Osteocyte (in vitro differentiated cells): Measurements from ENCODE around the gene SSH3. TPM values are rescaled to one million over a fixed set of nuclear protein-coding genes. Genes with fewer than 3 reads are reported as not detected.

Experiments used
- DNase-seq: peaks from one replicate; pipeline ENCODE4 v3.0.0; 2021; ENCODE audit warnings: mixed read lengths; ENCODE audit not compliant: unreplicated experiment; ENCODE audit errors: extremely low spot score
- H3K27ac Mint-ChIP-seq: one replicate; pipeline ENCODE4 v1.8.0; 2021; ENCODE audit warnings: mild to moderate bottlenecking, mixed read lengths; ENCODE audit not compliant: unreplicated experiment
- H3K27me3 Mint-ChIP-seq: one replicate; pipeline ENCODE4 v1.8.0; 2021; ENCODE audit warnings: mixed read lengths; ENCODE audit not compliant: unreplicated experiment
- H3K36me3 Mint-ChIP-seq: one replicate; pipeline ENCODE4 v1.8.0; 2021; ENCODE audit warnings: mixed read lengths; ENCODE audit not compliant: unreplicated experiment
- H3K4me1 Mint-ChIP-seq: one replicate; pipeline ENCODE4 v1.8.0; 2021; ENCODE audit warnings: mixed read lengths; ENCODE audit not compliant: unreplicated experiment
- H3K4me3 Mint-ChIP-seq: one replicate; pipeline ENCODE4 v1.8.0; 2021; ENCODE audit warnings: mild to moderate bottlenecking, moderate library complexity, mixed read lengths; ENCODE audit not compliant: unreplicated experiment
- H3K9me3 Mint-ChIP-seq: one replicate; pipeline ENCODE4 v1.8.0; 2021; ENCODE audit warnings: mixed read lengths; ENCODE audit not compliant: unreplicated experiment
- total RNA-seq: library from RNA; stranded (reverse); gene quantifications from 2 replicates; pipeline ENCODE4 v1.2.1, GENCODE V29; 2021
- TF ChIP-seq, protein P1 (sequence below): fragments of 200-600 bp; sonication (generic); IDR thresholded peaks from 2 replicates; pipeline ENCODE4 v1.5.0; 2021; ENCODE audit warnings: antibody characterized with exemption, mild to moderate bottlenecking, moderate library complexity

SSH3 gene
- total RNA-seq, 1 donor from 2014 or later = 28.6 TPM

DNA sequence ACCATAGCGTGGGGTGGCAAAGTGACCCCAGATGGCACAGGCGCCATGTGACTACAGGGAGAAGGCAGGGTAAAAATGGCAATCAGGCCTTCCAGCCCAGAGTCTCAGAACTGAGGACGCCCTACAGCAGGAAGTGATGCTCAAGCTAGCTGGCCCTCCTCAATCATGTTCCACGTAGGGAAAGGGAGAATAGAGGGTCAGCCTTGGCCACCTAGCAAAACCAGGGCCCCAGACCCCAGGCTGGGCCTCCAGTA is 15.2 kb upstream of the SSH3 start:
- Mint-ChIP-seq H3K9me3 (no peaks in the 10 kb centered on the region), H3K27ac (peak overlapping the region; percentile 93), H3K4me3 (peak overlapping the region; percentile 76), H3K36me3 (peaks cover 5% of the 10 kb centered on the region), H3K4me1 (peaks cover 35% of the 10 kb centered on the region), H3K27me3 (no peaks in the 10 kb centered on the region)
- TF ChIP-seq, protein P1, sequence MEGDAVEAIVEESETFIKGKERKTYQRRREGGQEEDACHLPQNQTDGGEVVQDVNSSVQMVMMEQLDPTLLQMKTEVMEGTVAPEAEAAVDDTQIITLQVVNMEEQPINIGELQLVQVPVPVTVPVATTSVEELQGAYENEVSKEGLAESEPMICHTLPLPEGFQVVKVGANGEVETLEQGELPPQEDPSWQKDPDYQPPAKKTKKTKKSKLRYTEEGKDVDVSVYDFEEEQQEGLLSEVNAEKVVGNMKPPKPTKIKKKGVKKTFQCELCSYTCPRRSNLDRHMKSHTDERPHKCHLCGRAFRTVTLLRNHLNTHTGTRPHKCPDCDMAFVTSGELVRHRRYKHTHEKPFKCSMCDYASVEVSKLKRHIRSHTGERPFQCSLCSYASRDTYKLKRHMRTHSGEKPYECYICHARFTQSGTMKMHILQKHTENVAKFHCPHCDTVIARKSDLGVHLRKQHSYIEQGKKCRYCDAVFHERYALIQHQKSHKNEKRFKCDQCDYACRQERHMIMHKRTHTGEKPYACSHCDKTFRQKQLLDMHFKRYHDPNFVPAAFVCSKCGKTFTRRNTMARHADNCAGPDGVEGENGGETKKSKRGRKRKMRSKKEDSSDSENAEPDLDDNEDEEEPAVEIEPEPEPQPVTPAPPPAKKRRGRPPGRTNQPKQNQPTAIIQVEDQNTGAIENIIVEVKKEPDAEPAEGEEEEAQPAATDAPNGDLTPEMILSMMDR = no peak
- DNase-seq = no peak

DNA sequence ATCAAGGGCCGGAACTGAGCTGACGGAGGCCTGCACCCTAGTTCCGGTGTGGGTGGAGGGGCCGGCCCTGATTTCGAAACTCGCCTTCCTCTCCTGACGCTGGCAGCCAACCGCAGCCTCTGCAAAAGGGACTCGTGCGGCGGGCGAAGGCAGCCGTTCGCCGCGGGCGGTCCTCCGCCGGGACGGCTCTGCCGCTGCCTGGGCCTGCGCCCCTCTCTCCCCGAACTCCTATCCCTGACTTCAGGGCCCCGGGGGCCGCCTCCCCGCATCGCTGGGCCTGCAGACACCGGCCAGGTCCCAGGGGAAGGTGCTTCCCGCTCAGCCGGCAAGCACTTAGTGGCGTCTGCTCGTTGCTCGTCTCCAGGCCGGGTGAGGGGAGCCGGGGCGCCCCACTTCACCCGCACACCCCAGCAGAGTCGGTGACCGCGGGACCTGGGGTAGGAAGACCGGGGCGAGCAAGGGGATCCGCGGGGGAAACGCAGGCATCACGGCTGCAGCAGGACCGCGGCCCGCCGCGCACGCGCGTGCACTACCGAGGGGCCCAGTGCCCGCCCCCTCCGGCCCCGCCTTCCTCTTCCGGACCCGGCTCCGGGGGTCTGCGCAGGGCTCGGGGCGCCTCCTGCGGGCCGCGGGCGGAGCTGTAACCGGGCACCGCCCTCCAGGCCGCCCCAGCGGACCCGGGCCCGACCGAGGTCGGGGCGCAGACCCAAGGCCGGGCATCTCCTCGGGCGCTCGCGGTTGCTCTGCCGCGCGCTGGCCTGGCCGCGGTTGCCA is 14.7 kb upstream of the SSH3 start:
- Mint-ChIP-seq H3K27me3 (no peaks in the 10 kb centered on the region), H3K4me1 (peaks cover 36% of the 10 kb centered on the region), H3K4me3 (peak overlapping the region; percentile 76), H3K36me3 (peaks cover 5% of the 10 kb centered on the region), H3K9me3 (no peaks in the 10 kb centered on the region), H3K27ac (peak overlapping the region; percentile 93)
- DNase-seq = peak; percentile 96
- TF ChIP-seq, protein P1 = peak; percentile 58

DNA sequence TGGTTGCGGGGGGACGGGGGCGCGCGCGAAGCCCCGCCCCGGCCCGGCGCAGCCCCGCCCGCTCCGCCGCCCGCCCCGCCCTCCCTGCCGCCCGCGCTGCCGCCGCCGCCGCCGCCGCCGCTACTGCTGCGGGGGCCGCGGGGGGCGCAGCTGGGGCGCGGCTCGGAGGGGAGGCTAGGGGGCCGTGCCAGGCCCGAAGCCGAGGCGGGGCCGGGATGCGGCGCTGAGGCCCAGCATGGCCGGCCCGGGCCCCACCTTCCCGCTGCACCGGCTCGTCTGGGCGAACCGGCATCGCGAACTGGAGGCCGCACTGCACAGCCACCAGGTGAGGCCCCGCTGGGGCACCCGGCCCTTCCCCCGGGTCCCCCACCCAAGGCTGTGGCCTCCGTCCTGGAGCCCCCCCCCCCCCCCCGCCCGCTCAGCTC is 14.1 kb upstream of the SSH3 start, which contains the start of gene ANKRD13D:
Gene ANKRD13D, plus strand, starts transcription at position 78 of the 425 bp plus-strand sequence. Its CDS starts 158 bp downstream, at position 236.
- no peak for DNase-seq
- peak within 1 kb of the TSS; percentile 93 for H3K27ac Mint-ChIP-seq
- H3K4me3 Mint-ChIP-seq = peak within 1 kb of the TSS; percentile 92
- H3K9me3 Mint-ChIP-seq = no peaks in the 10 kb centered on the region
- TF ChIP-seq, protein P1 = no peak
- H3K36me3 Mint-ChIP-seq = peaks cover 9% of the 10 kb centered on the region
- no peaks in the 10 kb centered on the region for H3K27me3 Mint-ChIP-seq
- H3K4me1 Mint-ChIP-seq = peaks cover 36% of the 10 kb centered on the region

DNA sequence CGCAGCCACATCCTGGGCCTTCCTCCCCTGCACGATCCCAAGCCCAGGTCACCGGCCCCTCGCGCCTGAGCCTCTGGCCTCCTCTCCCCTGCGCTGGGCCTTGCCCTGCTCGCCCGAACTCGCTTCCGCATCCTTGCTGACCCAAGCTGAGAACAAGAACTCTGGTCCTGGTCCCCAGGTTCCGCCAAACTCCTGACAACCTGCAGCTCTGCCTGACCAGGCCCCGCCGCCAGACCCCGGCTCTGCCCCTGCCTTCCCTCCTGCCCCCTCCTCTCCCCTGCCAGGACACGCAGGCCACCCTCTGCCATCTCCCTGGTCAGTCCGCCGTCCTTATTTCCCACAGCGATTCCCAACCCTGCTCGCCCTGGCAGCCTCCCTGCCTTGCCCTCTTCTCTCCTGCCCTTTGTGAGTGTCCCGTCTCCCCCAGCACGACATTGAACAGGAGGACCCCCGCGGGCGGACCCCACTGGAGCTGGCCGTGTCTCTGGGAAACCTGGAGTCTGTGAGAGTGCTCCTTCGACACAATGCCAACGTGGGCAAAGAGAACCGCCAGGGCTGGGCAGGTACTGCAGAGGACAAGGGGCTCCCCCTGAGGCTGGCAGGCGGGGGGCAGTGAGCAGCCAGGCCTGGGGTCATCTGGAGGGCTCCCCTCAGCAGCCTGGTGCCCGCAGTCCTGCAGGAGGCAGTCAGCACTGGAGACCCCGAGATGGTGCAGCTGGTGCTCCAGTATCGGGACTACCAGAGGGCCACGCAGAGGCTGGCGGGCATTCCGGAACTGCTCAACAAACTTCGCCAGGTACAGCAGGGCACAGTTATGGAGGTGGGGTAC is 13.5 kb upstream of the SSH3 start:
- DNase-seq = no peak
- no peaks in the 10 kb centered on the region for H3K27me3 Mint-ChIP-seq

More for the DNA sequence above, 13.5 kb upstream of the SSH3 start:
- TF ChIP-seq, protein P1 = no peak
- Mint-ChIP-seq H3K4me3 (peak overlapping the region; percentile 92), H3K9me3 (no peaks in the 10 kb centered on the region), H3K36me3 (peaks cover 12% of the 10 kb centered on the region), H3K4me1 (peaks cover 36% of the 10 kb centered on the region), H3K27ac (peak overlapping the region; percentile 75)
